Measurements from ENCODE around the gene MPV17L2.

DNA sequence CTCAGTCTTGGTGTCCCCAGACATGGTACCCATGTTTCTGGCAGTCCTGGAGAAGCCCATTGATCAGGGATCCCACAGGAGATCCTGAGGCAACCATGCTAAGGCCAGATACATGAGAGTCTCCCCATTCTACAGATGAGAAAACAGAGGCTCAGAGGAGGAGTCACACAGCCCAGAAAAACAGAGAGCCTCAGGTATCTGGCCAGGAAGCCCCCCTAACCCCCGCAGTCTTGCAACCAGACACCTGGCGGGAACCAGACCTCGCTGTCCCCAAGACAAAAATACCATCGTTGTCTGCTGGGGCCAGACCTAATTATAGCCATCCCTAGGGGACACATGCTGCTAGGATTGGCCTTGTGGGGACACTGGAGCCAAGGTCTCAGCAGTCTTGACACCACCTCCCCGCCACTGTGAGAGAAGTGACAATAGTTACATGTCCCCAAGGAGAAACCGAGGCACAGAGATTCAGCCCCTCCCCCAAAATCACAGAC lies 34.8 kb downstream of the MPV17L2 start:
- TF ChIP-seq, protein P1, sequence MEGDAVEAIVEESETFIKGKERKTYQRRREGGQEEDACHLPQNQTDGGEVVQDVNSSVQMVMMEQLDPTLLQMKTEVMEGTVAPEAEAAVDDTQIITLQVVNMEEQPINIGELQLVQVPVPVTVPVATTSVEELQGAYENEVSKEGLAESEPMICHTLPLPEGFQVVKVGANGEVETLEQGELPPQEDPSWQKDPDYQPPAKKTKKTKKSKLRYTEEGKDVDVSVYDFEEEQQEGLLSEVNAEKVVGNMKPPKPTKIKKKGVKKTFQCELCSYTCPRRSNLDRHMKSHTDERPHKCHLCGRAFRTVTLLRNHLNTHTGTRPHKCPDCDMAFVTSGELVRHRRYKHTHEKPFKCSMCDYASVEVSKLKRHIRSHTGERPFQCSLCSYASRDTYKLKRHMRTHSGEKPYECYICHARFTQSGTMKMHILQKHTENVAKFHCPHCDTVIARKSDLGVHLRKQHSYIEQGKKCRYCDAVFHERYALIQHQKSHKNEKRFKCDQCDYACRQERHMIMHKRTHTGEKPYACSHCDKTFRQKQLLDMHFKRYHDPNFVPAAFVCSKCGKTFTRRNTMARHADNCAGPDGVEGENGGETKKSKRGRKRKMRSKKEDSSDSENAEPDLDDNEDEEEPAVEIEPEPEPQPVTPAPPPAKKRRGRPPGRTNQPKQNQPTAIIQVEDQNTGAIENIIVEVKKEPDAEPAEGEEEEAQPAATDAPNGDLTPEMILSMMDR (IDR thresholded peaks at IDR 0.05), result no peak
- no peak for TF ChIP-seq POLR2A (IDR thresholded peaks at IDR 0.05)
